ENCODE data around the gene GAPT.
"Not testable (repeated sequence)": the region's sequence is repeated elsewhere in the genome, so short reads cannot be mapped to it uniquely, and the experiment has no call there.

GAPT gene

DNA sequence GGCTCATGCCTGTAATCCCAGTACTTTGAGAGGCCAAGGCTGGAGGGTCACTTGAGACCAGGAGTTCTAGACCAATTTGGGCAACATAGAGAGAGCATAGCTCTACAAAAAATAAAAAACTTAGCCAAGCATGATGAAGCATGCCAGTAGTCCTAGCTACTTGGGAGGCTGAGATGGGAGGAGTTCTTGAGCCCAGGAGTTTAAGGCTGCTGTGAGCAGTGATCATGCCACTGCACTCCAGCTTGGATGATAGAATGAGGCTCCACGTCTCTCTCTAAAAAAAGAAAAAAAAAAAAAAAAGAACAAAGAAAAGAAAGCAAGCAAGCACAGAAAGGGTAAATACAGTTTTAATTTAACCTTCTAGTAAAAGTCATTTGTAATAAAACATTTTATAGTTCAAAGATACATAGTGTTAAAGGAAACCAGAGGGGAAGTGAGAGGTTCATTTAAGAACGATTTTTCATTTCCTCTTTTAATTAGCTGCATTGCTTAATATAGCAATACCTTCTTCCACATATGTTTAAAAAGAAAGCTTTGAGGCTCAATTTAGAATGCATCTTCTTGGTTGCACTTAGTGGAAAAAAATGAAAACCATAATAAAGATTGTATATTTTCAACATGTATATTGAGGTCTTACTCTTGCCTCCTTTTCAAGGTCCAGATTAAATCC is 14.9 kb downstream of the GAPT start:
- no peak for DNase-seq

- no peak for DNase-seq
Measured at GRCh38 chr5:58507715-58508114, 16.5 kb downstream of the GAPT start.

DNA sequence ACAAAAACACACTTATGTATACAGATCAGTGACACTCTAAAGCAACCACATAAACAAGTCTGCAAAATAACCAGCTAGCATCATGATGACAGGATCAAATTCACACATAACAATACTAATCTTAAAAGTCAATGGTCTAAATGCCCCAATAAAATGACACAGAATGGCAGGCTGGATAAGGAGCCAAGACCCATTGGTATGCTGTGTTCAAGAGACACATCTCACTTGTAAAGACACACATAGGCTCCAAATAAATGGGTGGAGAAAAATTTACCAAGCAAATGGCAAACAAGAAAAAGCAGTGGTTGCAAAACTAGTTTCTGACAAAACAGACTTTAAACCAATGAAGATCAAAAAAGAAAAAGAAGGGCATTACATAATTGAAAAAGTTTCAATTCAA is 26.0 kb downstream of the GAPT start:
- DNase-seq = no peak

GRCh38 chr5:58523956-58524355 is 32.7 kb downstream of the GAPT start:
- no peak for DNase-seq

DNA sequence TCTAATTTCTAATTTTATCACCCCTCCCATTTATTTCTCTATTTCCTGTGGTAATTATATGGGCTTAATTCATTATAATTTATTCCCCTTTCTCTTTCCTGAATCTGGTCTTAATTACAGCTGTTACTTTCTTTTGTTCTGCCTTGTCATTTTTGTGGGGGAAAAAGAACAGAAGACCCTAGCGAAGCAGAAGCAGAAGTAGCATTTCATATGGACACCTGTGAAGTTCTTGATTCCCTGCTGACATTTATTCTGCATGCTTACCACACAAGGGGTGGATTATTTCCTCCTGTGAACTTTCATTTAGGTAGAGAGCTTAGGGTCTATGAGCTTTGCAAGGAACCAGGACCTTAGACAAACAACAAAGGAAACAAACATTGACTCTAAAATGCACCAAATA is 33.3 kb downstream of the GAPT start:
- no peak for DNase-seq

DNA sequence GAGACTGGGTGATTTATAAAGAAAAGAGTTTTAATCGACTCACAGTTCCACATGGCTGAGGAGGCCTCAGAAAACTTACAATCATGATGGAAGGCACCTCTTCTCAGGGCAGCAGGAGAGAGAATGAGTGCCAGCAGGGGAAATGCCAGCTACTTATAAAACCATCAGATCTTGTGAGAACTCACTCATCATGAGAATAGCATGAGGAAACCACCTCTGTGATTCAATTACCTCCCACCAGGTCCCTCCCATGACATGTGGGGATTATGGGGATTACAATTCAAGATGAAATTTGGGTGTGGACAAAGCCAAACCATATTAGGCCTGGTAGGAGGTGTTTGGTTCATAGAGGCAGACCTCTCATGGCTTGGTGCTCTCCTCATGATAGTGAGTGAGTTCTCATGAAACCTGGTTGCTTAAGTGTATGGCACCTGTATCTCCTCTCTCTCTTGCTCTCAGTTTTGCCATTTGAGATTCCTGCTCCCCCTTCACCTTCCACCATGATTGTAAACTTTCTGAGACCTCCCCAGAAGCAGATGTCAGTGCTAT is 39.8 kb downstream of the GAPT start:
- no peak for DNase-seq

- not testable (repeated sequence) for DNase-seq
Measured at GRCh38 chr5:58541935-58542334, 50.7 kb downstream of the GAPT start.

GRCh38 chr5:58542709-58543108 is 51.5 kb downstream of the GAPT start:
- no peak for DNase-seq

- no peak for DNase-seq
Measured at GRCh38 chr5:58543723-58544122, 52.5 kb downstream of the GAPT start.

GRCh38 chr5:58544195-58544594 is 53.0 kb downstream of the GAPT start:
- DNase-seq = no peak

GRCh38 chr5:58544926-58545325 is 53.7 kb downstream of the GAPT start:
- no peak for DNase-seq

- DNase-seq = no peak
Measured at GRCh38 chr5:58545912-58546311, 54.7 kb downstream of the GAPT start.

All from NCI-H1105 (cell line).